Measurements from ENCODE around the gene EAPP.
"Not testable (repeated sequence)": the region's sequence is repeated elsewhere in the genome, so short reads cannot be mapped to it uniquely, and the experiment has no call there.

EAPP gene

DNA sequence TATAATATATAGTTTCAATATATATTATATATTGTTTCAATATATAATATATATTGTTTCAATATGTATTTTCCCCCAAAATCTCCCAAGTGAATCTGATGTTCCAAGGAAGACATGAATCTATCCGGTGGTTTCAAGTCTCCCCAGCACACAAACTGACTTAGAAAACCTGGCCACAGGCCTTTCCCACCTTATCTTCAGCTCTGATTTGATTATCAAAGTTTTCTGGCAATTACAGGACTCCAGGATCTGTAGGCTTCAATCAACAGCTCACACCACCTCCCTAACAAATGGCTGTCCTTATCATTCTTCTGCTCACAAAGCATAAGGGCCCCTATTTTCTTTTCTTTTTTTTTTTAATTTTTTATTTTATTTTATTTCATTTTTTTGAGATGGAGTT lies 54.8 kb downstream of the EAPP start:
- no peak for DNase-seq (ENCODE audit: low read depth in 2 of 2, low spot score in 1 of 2)

DNA sequence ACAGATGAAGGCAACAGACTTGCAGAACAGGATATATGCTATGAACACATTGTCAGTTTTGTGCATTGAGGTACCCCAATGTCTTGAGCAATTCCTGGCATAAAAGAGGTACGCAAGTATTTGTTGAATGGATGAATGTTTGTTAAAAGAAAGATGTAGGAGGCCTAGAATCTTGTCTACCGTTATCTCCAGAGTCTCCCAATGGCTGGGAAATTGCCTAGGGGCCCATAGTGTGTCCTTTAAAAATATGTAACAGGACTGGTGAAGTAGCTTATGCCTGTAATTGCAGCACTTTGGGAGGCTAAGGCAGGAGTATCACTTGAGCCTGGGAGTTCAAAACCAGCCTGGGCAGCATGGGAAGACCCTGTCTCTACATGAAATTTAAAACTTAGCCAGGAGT lies 57.0 kb downstream of the EAPP start:
- no peak for DNase-seq (ENCODE audit: low read depth in 2 of 2, low spot score in 1 of 2)

DNA sequence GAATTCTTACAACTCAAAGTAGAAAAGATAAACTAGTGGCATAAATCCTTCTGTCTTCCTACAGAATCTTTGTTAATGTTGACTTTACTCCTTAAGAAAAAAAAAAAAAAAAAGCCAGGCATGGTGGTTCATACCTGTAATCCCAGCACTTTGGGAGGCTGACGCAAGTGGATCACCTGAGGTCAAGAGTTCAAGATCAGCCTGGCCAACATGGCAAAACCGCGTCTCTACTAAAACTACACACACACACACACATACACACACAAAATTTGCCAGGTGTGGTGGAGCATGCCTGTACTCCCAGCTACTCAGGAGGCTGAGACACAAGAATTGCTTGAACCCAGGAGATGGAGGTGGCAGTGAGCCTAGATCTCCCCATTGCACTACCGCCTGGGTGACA lies 59.8 kb downstream of the EAPP start:
- DNase-seq (ENCODE audit: low read depth in 2 of 2, low spot score in 1 of 2): no peak

DNA sequence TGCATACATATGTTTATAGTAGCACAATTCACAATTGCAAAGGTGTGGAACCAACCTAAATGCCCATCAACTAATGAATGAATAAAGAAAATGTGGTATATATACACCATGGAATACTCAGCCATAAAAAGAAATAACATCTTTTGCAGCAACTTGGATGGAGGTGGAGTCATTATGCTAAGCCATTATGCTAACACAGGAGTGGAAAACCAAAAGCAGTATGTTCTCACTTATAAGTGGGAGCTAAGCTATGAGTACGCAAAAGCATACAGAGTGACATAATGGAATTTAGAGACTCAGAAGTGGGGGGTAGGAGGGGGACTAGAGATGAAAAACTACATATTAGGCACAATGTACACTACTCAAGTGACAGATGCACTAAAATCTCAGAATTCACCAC lies 61.2 kb downstream of the EAPP start:
- DNase-seq (ENCODE audit: low read depth in 2 of 2, low spot score in 1 of 2): no peak

DNA sequence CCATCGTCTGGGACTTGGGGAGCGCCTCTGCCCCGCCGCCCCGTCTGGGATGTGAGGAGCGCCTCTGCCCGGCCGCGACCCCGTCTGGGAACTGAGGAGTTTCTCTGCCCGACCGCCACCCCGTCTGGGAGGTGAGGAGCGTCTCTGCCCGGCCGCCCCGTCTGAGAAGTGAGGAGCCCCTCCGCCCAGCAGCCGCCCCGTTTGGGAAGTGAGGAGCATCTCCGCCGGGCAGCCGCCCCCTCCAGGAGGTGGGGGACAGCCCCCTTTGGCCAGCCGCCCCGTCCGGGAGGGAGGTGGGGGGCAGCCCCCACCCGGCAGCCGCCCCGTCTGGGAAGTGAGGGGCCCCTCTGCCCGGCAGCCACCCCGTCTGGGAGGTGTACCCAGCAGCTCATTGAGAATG lies 63.5 kb downstream of the EAPP start:
- DNase-seq (ENCODE audit: low read depth in 2 of 2, low spot score in 1 of 2): not testable (repeated sequence)

DNA sequence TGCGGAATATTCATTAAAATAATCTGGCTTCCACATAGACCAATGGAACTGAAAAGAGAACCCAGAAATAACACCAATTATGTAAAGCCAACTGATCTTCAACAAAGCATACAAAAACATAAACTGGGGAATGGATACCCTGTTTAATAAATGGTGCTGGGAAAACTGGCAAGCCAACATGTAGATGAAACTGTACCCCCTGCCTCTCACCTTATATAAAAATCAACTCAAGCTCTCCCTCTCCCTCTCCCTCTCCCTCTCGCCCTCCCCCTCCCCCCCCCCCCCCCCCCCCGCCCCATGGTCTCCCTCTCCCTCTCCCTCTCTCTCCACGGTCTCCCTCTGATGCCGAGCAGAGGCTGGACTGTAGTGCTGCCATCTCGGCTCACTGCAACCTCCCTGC lies 64.3 kb downstream of the EAPP start:
- DNase-seq (ENCODE audit: low read depth in 2 of 2, low spot score in 1 of 2): no peak

DNA sequence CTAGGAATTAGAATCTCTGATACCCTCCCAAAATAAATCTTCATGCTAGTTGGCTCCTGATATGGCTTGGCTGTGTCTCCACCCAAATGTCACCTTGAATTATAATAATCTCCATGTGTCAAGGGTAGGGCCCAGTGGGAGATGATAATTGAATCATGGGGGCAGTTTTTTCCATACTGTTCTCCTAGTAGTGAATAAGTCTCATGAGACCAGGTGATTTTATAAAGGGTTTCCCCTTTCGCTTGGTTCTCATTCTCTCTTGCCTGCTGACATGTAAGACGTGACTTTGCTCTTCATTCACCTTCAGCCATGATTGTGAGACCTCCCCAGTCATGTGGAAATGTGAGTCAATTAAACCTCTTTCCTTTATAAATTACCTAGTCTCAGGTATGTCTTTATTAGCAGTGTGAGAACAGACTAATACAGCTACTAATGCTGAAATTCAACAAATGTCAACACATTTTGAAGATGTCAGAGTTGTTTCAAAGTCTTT lies 65.3 kb downstream of the EAPP start:
- no peak for DNase-seq (ENCODE audit: low read depth in 2 of 2, low spot score in 1 of 2)

DNA sequence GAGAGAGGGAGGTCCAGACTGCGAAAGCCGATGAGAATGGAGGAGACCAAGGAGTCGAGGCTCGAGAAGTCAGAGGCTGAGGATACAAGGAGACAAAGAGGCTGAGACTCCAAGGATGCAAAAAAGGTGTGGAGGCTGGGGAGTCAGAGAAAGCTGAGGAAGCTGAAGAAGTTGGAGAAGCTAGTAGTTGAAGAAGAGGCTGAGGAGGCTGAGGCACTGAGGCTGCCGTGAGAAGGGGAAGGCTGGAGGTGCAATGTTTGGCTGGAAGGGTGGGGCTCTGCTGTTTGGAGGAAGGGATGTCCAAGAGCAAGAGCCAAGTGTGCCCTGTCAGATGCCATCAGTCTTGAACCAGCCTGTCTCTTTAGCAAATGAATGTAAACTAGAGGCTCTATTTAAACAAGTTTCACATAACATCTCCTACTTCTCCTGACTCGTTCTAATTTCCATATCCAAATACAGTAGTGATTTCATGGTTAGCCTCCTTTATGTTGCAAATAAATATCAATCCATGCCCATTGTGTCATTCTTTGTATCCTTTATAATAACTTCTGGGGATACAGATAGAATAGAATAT lies 66.7 kb downstream of the EAPP start:
- no peak for DNase-seq (ENCODE audit: low read depth in 2 of 2, low spot score in 1 of 2)

DNA sequence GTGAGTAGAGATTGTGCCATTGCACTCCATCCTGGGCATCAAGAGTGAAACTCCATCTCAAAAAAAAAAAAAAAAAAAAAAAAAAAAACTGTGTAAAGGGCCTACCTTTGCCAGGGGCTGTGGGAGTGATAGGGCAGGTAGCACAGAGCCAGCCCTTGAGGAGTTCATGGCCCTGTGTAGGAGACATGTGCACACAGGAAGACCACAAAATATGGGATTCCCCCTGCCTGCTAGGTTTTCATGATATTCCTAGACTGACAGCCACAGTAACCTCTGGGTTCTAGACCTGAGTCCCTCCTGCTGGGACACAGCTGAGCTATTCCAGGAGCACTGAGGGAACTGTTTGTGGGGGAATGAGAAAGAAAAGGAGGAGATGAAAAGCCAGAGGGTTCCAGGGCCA lies 69.2 kb downstream of the EAPP start:
- no peak for DNase-seq (ENCODE audit: low read depth in 2 of 2, low spot score in 1 of 2)

DNA sequence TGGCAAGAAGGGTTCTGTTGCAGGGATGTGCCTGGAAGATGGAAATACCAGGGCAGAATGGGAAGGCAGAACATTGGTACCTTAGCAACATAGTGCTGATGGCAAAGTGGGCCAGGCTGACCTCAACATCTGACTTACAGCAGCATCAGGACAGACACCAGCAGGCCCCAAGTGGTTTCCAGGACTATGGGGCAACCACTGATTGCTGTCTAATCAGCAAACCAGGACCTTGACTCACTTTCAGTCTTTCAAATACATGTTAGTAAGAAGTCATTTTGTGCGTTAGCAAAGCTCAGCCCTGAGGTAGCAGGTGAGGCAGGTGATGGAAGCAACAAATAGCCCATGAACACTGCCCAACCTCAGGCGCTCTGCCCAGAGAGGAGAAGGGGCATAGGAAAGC lies 72.8 kb downstream of the EAPP start:
- DNase-seq (ENCODE audit: low read depth in 2 of 2, low spot score in 1 of 2): no peak
